RKO (cell line): ENCODE measurements around the gene FIGNL2.

Experiments
- DNase-seq: peaks from one replicate; pipeline ENCODE4 v3.0.0-alpha.2; 2016; ENCODE audit warnings: low spot score

The FIGNL2 gene

DNA sequence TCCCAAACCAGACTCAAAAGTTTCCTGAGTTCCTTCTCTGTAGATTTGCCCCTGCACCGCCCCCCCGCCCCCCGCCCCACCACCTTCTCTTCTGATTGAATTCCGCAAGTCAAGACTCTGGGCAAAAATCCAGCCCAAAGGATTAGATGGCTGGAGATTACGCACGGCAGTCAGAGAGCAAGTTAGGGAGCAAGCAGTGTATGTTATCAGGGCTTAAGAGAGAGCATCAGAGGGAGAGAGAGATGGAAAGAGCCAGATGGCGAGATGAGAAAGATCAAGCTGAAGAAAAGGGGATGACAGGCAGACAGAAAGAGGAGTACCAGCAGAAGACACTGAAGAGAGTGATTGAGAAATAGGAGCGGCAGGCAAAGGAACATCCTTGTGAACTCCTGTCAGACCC is 25.5 kb upstream of the FIGNL2 start:
- no peak for DNase-seq

DNA sequence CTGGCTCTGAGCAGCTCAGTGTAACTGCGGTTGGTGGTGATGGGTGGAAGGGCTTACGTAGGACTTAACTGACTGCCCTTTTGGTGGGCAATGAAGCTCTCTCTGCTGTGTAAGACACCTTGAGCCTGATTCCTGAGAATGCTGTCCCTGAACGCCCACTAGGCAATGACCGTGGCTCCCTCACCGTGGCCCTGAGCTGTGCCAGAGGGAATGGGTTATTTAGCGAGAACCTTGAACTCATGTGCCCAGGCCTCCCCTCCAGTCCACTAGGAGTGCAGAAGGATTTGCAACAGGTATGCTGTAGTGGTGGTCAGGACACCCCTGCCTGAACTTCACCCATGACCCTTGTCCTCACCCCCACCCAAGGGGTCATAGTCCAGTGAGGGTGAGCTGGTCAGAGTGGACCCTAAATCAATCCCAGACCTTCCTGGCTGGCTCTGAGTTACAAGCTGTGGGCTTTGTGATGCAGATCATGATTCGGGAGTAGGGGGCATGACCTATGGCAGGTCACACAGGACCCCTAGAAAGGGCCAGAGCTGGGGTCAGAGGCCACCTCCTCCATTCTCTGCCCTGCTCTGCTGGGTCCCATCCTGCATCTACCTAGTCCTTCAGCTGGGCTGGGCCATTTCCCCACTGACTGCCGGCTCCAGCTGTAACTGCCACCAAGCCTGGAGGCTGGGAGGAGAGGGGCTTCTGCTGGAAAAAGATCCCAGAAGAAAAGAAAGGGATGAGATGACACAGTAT is 24.9 kb upstream of the FIGNL2 start:
- DNase-seq = no peak

DNA sequence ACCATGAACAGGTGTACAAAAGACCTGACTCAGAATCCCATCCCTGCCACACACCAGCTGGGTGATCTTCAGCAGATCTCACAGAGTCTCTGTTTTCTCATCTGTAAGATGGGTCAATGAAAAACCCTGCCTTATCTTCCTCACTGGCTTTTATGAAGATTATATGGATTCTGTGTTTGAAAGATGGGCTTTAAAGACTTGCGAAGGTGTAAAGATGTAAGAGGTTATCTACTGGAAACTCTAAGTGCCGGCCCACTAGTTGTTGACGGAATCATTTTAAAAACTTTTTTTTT is 24.1 kb upstream of the FIGNL2 start:
- no peak for DNase-seq

DNA sequence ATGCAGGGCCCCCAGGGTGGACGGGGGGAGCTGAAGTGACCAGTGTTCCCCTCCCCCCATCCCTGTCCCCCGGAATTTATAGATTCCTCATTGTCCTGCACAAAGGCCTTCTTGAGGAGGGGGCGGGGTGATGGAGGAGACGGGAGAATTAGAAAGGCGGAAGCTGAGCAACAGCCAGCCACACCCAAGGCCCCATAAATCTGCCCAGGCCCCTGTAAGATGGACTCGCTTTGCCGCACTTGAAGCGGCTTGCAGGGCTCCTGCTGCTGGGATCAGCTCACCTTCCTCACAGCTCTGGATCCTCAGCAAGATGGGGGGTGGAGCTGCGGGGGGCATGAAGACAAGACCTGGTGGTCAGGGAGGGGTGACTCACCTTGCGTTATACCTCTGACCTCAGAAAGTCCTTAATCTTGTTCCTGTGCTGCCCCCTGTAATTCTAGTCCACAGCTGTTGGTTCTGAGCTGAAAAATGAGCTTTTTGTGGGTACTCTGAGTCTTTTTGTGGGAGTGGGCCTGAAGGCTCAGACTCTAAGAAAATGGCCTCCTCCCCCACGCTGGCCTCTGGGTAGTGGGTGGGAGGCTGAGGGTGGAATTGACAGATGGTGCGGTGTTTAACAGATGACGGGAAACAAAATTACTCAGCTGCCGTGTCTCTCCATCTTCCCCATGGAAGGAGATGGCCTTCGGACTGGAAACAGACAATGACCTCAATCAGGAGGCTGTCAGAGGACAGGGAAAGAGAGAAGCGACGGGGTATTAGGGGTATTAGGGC is 23.6 kb upstream of the FIGNL2 start:
- DNase-seq = no peak

DNA sequence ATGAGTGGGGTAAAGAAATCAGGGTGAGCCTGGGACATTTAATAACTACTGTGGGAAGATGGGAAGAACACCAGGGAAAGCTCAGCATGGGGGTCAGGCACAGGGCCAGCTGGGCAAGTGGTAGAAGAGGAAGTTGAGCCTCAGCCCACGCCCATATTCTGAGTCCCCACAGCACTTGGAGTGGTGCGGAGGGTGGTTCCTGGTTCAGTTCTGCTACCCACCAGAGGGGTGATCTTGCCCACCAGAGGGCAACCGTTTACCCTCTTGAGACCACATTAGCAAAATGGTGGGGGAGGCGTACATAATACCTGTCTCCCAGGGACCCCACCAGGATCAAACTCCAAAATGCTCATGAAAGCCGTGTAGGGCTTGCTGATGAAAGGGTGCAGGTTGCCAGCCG is 22.6 kb upstream of the FIGNL2 start:
- no peak for DNase-seq

GRCh38 chr12:51870504-51870903 is 22.0 kb upstream of the FIGNL2 start:
- DNase-seq = no peak

GRCh38 chr12:51869931-51870330 is 21.4 kb upstream of the FIGNL2 start:
- DNase-seq = no peak

- no peak for DNase-seq
Measured at GRCh38 chr12:51869496-51869865, 21.0 kb upstream of the FIGNL2 start.

DNA sequence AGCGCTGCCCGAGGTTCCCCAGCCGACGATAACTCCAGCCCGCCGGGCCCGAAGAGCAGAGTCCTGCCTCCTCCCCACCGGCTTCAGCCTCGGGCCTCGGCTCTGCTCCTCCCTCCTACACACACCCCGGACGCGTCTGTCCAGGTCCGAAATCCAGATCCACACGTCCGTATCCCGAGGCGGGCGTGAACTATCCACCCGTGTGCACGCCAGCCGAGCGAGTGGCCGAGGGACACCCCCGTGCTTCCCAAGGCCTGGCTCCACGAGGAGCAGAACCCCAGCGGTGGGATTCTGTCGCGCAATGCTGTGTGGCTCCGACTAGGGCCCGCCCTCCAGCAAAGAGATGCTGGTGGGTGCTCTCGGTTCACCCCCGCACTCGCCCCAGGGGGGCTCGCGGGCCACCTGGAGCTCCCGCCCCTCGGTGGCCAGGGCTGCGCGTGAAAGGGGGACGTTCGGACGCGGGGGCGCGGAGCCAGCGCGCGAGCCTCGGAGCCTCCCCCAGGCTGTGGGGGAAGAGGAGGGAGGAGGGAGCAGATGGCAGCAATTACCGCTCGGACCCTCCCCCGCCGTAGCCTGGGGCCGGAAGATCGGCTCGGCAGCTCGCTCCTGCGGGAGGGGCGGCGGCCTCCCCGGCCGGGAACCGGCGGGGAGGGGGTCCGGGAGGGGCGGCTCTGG is 20.4 kb upstream of the FIGNL2 start:
- no peak for DNase-seq

DNA sequence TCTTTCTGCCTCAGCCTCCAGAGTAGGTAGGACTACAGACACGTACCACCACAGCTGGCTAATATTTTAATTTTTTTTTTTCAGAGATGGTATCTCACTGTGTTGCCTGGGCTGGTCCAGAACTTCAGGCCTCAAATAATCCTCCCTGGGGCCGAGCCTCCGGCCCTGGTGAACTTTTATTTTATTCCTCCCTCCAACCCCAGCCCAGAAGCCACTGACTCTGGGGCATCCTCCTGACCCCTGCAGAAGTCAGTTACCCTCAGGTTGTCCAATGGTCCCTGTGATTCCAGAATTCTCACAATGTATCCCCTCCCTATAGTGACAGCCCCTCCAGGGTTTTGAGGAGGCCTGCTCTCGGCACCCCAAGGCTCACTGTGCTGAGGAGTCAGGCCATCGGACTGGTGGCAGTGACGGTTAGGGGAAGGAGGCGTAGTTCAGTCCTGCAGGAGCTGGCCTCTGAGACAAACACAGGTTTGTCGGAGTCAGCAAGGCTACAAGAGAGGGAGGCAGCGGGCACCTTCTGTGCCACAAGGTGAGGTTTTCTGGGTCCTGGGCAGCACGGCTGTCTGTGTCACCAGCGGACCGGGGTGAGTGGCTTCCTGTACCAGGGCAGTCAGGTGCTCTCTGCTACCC is 19.4 kb upstream of the FIGNL2 start:
- DNase-seq = no peak

- DNase-seq = no peak
Measured at GRCh38 chr12:51867371-51867770, 18.9 kb upstream of the FIGNL2 start.

DNA sequence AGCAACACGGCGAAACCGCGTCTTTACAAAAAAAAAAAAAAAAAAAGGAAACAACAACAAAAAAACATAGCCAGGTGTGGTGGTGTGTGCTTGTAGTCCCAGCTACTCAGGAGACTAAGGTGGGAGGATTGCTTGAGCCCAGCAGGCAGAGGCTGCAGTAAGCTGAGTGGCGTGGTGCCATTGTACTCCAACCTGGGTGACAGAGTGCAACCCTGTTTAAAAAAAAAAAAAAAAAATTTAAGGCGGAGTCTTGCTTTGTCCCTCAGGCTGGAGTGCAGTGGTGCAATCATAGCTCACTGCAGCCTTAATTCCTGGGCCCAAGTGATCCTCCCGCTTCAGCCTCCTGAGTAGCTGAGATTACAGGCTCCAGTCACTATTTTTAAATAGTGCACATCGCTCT is 18.2 kb upstream of the FIGNL2 start:
- DNase-seq = no peak

GRCh38 chr12:51866324-51866723 is 17.8 kb upstream of the FIGNL2 start:
- no peak for DNase-seq

DNA sequence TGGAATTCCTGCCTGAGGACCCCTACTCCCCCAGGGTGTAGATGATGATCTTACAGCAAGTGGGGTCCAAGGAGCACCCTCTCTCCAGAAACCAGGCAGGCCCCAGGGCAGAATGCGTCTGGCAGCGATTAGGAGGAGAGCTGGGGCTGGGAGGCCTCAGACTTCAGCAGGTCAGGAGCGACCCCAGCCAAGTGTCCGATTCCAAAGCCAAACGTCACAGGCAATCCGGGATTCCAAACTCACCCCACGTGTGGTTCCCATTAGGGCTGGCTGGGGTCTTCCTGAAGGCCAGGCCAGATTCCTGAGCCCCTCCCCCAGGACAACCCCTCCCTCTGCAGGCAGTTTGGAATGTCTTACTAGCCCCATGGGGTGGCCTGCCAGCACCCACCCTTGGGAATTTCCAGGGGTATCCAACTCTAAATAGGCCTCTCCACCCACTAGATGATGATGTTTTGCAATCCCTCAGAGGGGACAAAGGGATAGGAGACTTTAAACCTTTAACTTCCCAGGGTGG is 17.3 kb upstream of the FIGNL2 start:
- no peak for DNase-seq

DNA sequence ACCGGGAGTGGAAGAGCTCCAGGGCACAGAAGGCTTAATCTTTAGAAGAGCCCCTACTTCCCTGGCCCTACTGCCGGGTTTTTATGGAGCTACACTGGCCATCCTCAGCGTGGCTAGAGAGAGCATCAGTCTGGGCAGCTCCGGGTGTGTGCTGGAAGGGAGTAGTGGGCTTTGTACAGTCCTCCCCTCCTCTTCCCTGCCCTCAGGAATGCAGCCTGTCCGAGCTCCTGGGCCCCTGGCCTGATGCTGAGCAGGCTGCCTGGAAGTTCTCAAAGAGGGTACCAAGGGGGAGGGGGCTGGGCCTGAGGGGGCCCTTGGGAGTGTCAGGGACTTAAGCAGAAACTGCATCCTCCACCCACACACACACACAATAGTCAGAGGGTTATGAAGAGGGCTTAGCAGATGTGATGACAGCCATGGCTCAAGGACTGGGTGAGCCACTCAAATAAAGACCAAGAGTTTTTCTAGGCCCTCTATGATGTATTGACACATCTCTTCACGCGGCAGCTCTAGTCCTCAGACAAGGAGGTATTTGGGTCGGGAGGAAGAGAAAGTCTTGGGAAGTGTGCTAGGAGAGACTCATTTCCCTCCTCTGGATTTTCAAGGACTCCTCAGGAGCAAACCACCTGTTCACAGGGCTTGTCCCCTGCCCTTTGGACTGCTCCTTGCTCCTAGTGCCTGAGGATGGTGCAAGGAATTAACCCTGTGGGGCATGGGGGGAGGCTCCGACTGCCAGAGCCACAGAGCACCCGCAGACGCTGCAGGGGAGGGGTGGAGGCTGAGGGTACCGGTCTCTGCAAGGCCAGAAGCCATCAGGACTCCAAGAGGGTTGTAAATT is 16.5 kb upstream of the FIGNL2 start:
- no peak for DNase-seq

GRCh38 chr12:51863933-51864832 is 15.7 kb upstream of the FIGNL2 start:
- no peak for DNase-seq

GRCh38 chr12:51863363-51863932 is 14.9 kb upstream of the FIGNL2 start:
- no peak for DNase-seq

- DNase-seq = no peak
Measured at GRCh38 chr12:51862947-51863346, 14.4 kb upstream of the FIGNL2 start.

- DNase-seq = no peak
Measured at GRCh38 chr12:51860986-51861385, 12.5 kb upstream of the FIGNL2 start.
